Hematopoietic multipotent progenitor cell treated with erythropoietin and hydrocortisone succinate and interleukin-3 and kit ligand, for 4 days (in vitro differentiated cells): ENCODE data around the gene YIPF4.
A peak's percentile ranks its signal among the peaks of the same experiment; 100 is the strongest.
"Not testable (repeated sequence)": the region's sequence is repeated elsewhere in the genome, so short reads cannot be mapped to it uniquely, and the experiment has no call there.

Experiments
- DNase-seq: peaks from one replicate; pipeline ENCODE4 v3.0.0-alpha.2; 2015

YIPF4 gene

DNA sequence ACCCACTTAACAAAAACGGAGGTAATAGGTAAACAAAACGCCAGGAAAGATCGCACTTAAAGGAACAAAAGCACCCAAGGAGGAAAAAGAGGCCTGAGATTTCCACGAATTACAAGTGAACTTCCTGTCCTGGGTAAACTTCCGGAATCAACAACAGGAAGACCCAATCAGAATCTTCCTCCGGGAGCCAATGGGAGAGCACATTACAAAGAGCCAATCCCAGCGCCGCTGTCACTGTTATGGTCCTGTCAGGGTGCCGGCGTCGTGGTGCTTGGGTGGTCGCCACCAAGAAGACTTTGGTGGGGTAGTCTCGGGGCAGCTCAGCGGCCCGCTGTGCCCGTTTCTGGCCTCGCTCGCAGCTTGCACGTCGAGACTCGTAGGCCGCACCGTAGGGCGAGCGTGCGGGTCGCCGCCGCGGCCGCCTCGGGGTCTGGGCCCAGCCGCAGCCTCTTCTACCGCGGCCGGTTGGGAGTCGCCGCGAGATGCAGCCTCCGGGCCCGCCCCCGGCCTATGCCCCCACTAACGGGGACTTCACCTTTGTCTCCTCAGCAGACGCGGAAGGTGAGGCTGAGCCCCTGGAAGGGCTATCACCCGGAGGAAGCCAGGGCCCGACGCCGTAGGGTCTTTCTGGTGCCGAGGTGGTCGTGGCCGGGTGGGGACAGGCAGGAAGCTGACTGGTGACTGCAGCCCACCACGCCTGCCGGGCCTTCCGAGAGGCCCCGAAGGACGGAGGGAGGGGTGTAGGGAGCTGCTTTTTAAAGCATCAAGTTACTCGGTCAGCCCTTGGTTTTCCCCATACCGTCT is at the start of gene YIPF4:
TSS of gene YIPF4 (plus strand) at position 231 of the 804 bp plus-strand sequence. CDS start at position 483, 252 bp downstream.
- peak; percentile 97 for DNase-seq

- DNase-seq = no peak
Observed at GRCh38 chr2:32228181-32228580, 49.5 kb upstream of the YIPF4 start.

DNA sequence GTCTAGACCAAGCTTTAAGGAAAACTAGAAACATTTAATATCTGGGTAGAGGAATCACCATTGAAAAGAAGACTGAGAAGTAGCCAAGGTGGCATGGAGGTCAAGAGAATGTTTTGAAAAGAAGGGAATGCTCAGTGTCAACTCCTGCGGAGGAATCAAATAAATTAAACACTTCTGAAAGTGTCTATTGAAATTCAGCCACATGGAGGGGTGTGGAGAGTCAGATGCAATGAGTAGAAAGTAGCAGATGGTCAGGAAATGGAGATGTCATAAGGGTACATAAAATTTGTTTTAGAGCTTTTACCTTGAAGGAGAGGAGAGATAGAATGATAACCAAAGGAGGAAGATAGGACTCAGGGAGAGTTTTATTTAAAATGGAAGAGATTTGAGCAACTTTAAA is 48.1 kb upstream of the YIPF4 start:
- DNase-seq = no peak

GRCh38 chr2:32231959-32232358 is 45.7 kb upstream of the YIPF4 start:
- DNase-seq = no peak

- no peak for DNase-seq
Observed at GRCh38 chr2:32235315-32235714, 42.4 kb upstream of the YIPF4 start.

- DNase-seq = no peak
Observed at GRCh38 chr2:32237488-32237887, 40.2 kb upstream of the YIPF4 start.

DNA sequence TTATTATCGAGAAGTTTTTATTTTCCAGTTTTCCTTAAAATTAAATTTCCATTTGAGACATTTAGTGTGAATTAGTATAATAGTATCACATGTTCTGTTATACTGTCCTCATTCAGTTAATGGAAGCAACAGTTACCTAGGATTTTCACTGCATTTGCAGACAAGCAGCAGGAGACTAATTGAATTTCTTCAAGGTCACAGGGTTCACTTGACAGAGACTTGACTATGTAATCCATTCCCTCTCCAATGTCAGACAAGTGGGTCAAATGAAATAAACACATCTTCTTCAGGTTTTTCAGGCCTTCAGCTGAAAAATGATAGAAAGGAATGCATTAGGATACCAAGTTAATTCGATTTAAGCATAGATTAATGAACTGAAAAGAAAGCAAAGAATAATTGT is 39.7 kb upstream of the YIPF4 start:
- DNase-seq = no peak

DNA sequence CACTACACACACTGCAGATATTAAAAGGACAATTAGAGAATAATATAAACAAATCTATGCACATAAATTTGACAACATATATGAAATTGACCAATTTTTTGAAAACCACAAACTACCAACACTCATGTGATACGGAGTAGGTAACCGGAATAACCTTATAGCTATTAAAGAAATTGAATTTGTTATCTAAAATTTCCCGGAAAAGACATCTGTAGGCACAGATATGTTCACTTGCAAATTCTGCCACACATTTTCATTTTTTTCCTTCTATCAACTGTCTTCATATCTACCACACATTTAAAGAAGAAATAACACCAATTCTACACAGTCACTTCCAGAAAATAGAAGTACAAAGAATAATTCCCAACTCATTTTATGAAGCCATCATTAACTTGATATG is 35.4 kb upstream of the YIPF4 start:
- DNase-seq = peak; percentile 49

- no peak for DNase-seq
Observed at GRCh38 chr2:32246911-32247310, 30.8 kb upstream of the YIPF4 start.

- DNase-seq = no peak
Observed at GRCh38 chr2:32248299-32248698, 29.4 kb upstream of the YIPF4 start.

DNA sequence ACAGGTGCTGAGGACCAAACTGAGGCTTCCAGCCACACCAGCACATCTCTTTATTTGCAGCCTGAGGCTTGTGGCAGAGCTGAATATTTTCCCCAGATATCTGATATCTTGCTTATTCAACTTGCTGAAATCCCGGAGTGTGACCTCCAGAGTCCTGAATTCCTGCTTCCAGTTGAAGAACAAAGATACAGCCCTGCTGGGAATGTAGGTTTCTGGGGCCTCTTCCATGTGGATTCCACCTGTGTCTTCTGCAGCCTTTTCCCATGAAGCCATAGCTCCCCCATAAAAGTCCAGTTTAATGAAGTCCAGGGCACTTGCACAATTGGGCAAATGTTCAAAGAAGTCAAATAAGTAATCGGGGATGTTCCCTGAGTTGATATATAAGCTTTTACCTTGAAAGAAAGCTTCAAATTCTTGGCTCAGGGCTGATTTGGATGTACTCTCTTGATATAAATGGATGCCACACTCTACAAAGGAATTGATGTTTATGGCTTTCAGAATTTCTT is 27.9 kb upstream of the YIPF4 start:
- no peak for DNase-seq

DNA sequence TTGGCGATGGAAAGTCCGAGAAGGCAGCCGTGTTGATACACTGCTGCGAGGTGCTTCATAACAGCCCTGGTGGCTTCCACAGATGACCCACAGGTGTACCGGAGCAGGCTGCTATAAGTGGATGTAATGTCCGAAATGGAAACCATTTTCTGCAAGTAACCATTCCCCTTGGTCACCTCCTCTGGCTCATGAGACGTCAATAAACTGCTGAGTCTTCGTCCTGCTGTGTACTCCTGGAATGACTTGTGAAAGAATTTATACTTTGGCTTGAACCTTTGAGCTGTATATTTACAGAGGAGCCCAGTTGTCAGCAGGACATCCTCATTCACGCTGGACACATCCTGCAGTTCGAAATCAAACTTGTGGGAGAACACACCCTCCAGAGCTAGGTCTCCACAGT is 27.4 kb upstream of the YIPF4 start:
- no peak for DNase-seq

- DNase-seq = no peak
Observed at GRCh38 chr2:32258242-32258641, 19.5 kb upstream of the YIPF4 start.

DNA sequence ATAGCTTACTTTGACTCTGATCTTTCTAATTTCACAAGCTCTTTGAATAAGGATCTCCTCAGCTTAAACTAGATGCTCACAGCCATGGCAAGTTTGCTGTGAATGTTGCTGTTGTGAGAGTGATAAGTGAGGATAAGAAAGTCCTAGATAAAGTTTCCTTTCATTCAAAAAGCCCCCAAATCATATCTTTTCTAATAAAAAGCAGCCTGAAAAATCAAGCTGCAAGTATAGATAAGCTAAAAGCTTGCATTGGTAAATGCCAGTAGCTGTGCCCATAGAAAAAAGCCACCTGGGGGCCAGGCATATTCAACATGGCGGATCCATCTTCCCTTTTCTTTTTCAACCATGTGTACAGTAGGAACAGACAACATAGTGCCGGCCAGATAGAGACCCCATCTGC is 17.3 kb upstream of the YIPF4 start:
- peak; percentile 71 for DNase-seq

GRCh38 chr2:32262105-32262504 is 15.6 kb upstream of the YIPF4 start:
- DNase-seq = peak; percentile 68

- DNase-seq = peak; percentile 75
Observed at GRCh38 chr2:32264422-32265105, 13.1 kb upstream of the YIPF4 start, which contains the start of gene NLRC4. TSS of gene NLRC4 (minus strand) at chr2:32264886. CDS start at chr2:32256775, 8,111 bp downstream.

DNA sequence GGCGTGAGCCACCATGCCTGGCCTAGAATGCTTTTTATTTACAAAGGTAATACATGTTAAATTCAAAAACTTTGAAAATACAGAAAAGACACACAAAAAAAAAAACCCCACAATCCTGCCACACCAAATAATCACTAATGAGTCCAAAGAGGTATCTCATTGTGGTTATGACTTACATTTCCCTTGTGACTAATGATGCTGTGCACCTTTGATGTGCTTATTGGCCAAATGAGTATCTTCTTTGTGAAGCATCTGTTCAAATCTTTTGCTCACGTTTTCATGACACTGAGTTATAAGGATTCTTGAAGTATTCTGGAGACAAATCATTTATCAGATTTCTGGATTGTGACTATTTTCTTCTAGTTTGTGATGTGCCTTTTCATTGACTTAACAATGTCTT is 6.6 kb upstream of the YIPF4 start:
- no peak for DNase-seq

GRCh38 chr2:32272279-32272678 is 5.4 kb upstream of the YIPF4 start:
- DNase-seq = no peak

GRCh38 chr2:32274289-32274688 is 3.4 kb upstream of the YIPF4 start:
- DNase-seq = no peak

- DNase-seq = not testable (repeated sequence)
Observed at GRCh38 chr2:32275790-32276189, 1.9 kb upstream of the YIPF4 start.

DNA sequence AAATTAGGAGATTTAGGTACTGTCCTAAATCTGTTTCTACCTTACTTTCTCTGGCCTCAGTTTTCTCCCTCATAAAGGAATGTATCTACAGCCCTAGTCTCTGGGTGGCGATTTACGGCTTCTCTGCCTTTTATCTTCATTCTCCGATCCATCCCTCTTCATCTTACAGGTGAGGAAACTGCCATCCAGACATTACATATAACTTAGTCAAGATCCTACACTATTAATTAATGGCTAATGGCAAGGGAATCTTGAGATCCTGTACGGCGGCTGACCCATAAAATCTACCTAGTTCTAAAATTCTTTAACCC is 386 bp upstream of the YIPF4 start:
- DNase-seq = no peak

DNA sequence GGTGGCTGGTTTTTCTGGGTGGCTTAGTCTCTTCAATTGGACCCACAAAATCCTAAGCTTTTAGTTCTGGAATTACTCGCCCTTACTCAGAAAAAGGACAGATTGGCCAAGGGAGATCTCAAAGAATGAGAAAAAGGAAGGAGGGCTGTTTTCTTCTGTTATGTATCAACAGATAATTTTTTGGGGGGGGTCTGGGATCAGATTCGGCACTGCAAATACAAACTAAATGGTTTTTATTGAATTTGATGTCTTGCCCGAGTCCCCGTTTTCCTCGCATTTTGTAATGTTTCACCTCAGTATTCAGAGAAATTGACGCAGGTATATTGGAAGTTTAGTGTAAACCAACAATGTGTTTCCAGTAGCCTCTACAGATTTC is 762 bp downstream of the YIPF4 start:
- no peak for DNase-seq

DNA sequence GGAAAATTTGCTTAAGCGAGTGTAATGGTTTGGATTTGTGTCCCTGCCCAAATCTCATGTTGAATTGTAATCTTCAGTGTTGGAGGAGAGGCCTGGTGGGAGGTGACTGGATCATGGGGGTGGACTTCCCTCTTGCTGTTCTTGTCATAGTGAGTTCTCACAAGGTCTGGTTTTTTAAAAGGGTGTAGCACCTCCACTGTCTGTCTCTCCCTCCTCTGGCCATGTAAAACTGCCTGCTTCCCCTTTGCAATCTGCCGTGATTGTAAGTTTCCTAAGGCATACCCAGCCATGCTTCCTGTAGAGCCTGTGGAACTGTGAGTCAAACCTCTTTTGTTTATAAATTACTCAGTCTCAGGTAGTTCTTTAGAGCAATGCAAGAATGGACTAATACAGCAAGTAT is 6.6 kb downstream of the YIPF4 start:
- no peak for DNase-seq
